Islet of Langerhans (tissue), 1 donor: ENCODE data around the gene NAALADL2.
A peak's percentile ranks its signal among the peaks of the same experiment; 100 is the strongest.
"Not testable (repeated sequence)": the region's sequence is repeated elsewhere in the genome, so short reads cannot be mapped to it uniquely, and the experiment has no call there.

Experiments used
- FAIRE-seq: peaks from one replicate; lab custom pipeline; 2011; peaks lifted over from hg19 to GRCh38; lab: Jason Lieb, UNC

Gene NAALADL2

GRCh38 chr3:175073219-175073905 lies 214.2 kb downstream of the NAALADL2 start:
- peak; percentile 81 for FAIRE-seq

DNA sequence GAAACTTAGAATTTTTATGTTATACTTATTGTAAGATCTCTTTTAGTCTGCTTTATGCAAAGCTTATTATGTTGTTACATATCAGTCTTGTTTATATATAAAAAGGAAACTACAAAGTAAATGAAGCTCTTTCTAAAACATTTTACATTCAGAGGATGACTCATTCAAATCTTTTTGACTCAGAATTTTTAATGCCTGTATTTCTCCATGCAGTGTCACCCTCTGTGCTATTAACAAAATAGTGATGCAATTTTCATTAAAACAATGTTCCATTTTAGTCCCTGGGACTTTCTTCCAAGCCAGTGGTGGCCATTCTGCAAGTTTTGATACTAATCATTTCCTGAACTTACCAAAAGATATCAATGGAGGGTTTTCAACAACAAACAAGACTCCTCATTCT lies 216.1 kb downstream of the NAALADL2 start:
- FAIRE-seq, result no peak

DNA sequence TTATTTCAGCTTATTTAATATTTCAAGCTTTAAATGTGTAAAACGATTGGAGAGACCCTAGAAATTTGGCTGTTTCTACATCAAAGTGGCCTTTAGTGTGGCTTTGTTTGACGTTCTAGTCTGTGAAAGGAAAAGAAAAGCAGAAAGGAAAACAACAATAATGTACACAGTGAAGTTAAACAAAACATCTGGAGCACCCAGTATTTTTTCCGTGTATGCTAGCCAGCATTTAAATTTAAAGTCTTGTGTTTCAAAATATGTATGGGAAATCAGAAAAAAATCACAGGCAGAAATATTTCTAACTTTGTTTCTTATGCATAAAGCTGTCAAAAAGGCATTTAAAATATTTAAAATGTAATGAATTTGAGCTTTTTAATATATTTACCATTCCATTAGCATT lies 218.1 kb downstream of the NAALADL2 start:
- FAIRE-seq, result no peak

DNA sequence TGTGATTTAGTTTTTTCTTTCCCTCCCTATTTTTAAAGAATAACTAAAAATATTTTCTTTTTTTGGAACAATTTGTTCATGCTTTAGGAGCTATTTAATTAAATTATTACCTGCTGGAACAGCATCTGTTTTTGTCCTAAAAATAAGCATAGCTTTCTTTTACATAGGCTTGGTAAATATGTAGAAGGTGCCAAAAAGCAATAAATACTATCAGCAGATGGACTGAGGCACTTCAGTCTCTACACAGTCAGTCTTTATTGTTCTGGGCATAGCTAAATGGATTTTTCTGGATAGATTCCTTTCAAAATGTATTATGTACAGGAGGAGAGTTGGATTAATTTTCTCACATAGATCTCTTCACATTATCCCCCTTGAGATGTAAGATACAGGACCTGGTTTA lies 223.5 kb downstream of the NAALADL2 start:
- FAIRE-seq, result no peak

GRCh38 chr3:175087128-175087527 lies 228.0 kb downstream of the NAALADL2 start:
- FAIRE-seq, result not testable (repeated sequence)

DNA sequence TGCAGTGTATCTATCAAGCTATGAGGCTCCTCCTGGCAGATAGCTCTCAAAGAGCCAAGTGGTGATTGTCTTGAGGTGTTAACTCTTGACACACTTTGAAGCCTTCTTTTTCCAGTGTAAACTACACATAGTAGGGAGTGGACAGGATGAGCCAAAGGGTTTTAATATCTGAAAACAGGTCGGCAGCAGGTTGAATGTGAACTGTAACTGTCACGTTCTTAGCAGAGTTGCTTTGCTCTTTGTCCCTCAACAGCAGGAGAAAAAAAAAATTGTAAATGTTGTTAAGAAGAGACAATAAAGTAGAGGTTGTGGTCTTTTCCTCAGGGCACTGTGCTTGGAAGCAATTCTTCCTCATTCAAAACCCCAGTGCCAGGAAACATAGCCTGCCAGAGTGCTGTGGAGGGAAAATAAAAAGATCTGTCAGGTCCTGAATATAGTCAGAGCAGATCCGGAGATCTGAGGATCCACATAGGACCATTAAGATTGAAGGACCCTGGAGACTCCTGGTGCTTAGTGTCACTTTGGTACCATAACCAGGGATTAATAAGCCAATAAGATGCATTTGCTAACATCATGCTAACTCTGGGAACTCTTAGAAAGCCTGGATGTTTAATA lies 229.7 kb downstream of the NAALADL2 start:
- no peak for FAIRE-seq

- peak; percentile 33 for FAIRE-seq
These were observed 232.4 kb downstream of the NAALADL2 start for GRCh38 chr3:175091426-175092114.

GRCh38 chr3:175093748-175094147 lies 234.6 kb downstream of the NAALADL2 start:
- FAIRE-seq, result no peak

GRCh38 chr3:175094344-175094743 lies 235.2 kb downstream of the NAALADL2 start:
- FAIRE-seq, result no peak

- no peak for FAIRE-seq
These were observed 239.5 kb downstream of the NAALADL2 start for GRCh38 chr3:175098644-175099043.

DNA sequence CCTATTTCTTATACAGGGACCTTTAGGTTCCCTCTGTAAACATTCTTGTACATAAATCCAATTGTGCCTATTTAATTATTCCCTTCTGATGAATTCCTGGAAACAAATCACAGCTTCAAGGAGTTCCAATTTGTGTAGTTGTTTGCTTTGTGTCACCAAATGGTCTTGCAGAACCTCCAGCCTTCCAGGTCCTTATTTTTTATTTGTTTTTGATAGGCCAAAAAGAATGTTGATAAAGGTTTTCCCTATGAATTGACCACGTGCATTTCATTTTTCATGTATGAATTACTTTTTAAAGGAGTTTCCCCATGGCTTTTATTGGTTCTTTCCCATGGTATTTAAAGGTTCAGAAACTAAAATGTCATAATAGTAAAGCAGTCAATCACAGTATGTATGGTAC lies 243.0 kb downstream of the NAALADL2 start:
- no peak for FAIRE-seq

- FAIRE-seq, result no peak
These were observed 244.2 kb downstream of the NAALADL2 start for GRCh38 chr3:175103298-175103697.

DNA sequence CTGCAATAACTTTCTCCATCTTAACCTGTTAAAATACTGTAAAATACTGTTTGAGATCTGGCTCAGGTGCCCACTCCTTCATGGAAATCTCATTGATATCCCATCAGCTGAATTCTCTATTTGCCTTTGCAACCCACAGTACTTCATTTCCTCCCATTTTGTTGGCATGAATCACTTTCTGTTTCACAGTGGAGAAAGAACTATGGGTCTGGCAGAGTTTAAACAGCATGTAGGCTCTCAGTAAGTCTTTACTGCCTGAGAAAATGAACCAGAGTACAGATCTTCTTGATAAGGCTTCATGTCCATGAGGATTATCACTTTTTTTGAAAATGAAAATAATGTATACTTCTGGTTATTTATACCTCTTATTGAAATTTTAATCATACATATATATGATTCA lies 245.9 kb downstream of the NAALADL2 start:
- no peak for FAIRE-seq

DNA sequence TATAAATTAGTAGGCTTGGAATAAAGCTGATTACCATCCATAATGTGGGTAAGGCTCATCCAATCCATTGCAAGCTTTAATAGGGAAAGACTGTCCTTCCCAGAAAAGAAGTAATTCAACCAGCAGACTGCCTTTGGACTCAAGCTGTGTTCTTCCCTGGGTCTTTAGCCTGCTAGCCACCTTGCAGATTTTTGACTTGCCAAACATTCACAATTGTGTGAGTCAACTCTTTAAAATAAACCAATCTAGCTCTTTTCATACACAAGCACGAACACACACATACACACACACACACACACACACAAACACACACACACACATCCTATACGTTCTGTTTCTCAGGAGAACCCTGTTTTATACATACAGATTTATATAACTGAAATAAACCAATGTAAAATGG lies 248.1 kb downstream of the NAALADL2 start:
- no peak for FAIRE-seq

DNA sequence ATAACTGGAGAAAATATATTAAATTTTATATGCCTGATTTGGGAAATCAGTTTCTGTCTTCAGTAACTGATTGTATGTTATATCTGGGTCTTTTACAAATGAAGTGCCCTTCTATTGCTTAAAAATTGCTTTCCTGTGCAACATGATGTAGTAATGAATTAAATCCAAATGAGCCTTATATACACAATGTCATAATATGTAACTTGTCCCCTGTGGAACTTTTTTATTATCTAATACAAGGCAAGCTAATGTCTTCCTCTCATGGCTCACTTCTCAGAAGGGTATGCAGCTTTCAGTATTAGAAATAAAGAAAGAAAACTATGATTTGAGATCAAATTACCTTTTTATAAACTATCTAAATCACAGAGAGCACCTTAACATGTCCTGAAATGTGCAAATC lies 248.9 kb downstream of the NAALADL2 start:
- peak; percentile 53 for FAIRE-seq

GRCh38 chr3:175108613-175109151 lies 249.5 kb downstream of the NAALADL2 start:
- FAIRE-seq, result peak; percentile 13

DNA sequence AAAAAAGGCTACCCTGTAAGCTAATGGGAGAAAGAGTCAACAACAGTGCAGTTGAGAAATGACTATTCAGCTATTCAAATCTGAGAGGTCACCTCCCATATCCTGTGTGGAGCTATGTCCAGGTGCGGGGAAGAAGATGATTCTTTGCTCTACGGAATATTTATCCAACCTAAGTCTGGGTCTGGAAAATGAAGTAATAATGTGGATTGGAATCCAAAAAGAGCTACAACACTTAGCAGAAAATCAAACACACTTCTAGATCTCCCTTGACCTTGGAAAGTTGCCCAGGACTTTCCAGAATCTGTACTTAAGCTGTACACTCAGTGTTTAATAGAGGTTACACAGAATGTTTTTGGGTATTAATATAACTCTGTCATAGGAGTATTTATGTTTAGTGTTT lies 251.9 kb downstream of the NAALADL2 start:
- no peak for FAIRE-seq

GRCh38 chr3:175118382-175118941 lies 259.3 kb downstream of the NAALADL2 start:
- no peak for FAIRE-seq

- FAIRE-seq, result no peak
These were observed 262.1 kb downstream of the NAALADL2 start for GRCh38 chr3:175121225-175121624.

DNA sequence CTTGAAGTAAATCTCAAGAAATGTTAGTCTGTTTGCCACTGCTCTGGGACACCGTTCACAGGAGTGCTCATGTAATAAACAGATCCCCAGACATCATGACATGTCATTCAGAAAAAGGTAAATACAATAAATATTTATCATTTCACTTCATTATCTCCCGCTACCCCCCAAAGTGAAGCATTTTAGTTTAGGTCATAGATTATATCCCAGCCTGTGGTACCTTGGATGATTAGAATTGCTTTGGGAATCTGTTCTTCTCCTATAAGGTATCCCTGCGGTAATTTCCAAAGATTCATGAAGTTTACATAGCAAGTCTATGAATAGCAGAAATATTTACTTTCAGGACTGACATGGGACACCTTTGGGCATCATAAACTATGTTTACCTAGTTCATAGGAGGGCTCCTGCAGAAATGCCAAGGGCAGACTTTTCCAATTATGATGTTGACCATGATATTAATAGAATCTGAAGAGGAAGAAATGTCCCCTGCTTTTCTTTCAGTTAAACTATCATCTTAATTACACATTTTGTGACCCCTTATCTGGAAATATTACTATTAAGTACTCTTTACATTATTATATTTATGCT lies 268.0 kb downstream of the NAALADL2 start:
- FAIRE-seq, result no peak

DNA sequence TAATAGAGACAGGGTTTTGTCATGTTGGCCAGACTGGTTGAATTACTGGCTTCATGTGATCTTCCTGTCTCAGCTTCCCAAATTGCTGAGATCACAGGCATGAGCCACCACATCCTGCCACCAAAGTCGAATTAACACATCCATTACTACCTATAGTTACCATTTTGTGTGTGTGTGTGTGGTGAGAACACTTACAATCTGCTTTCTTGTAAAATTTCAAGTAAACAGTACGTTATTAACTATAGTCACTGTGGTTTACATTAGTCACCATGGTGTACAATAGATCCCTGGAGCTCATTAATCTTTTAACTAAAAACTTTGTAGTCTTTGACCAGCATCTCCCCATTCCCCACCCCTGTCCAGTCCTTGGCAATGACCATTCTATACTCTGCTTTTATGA lies 270.0 kb downstream of the NAALADL2 start:
- no peak for FAIRE-seq

- FAIRE-seq, result no peak
These were observed 270.4 kb downstream of the NAALADL2 start for GRCh38 chr3:175129571-175129970.

- FAIRE-seq, result not testable (repeated sequence)
These were observed 272.7 kb downstream of the NAALADL2 start for GRCh38 chr3:175131866-175132265.
